NCI-H1694 treated with DMSO at 0.1 percent for 48 hours (cell line): ENCODE data around the gene FHIT.

ENCODE experiments used
- DNase-seq: peaks from one replicate; lab custom pipeline; 2025; lab: John Stamatoyannopoulos, UW

FHIT gene

GRCh38 chr3:60839246-60839645 lies 412.0 kb downstream of the FHIT start:
- no peak for DNase-seq

GRCh38 chr3:60835796-60836195 lies 415.5 kb downstream of the FHIT start:
- no peak for DNase-seq

- no peak for DNase-seq
Observed at GRCh38 chr3:60829058-60829457, 422.2 kb downstream of the FHIT start.

- DNase-seq, result no peak
Observed at GRCh38 chr3:60827666-60828065, 423.6 kb downstream of the FHIT start.

- no peak for DNase-seq
Observed at GRCh38 chr3:60826511-60826910, 424.7 kb downstream of the FHIT start.

- DNase-seq, result no peak
Observed at GRCh38 chr3:60812502-60812901, 438.8 kb downstream of the FHIT start.

- DNase-seq, result no peak
Observed at GRCh38 chr3:60810881-60811280, 440.4 kb downstream of the FHIT start.

- DNase-seq, result no peak
Observed at GRCh38 chr3:60809857-60810610, 441.2 kb downstream of the FHIT start.

GRCh38 chr3:60803216-60804173 lies 447.8 kb downstream of the FHIT start:
- DNase-seq, result no peak

GRCh38 chr3:60801307-60801706 lies 449.9 kb downstream of the FHIT start:
- DNase-seq, result no peak

GRCh38 chr3:60798456-60798855 lies 452.8 kb downstream of the FHIT start:
- DNase-seq, result no peak

GRCh38 chr3:60792249-60792852 lies 458.9 kb downstream of the FHIT start:
- DNase-seq, result no peak

- DNase-seq, result no peak
Observed at GRCh38 chr3:60788185-60788584, 463.1 kb downstream of the FHIT start.

- DNase-seq, result no peak
Observed at GRCh38 chr3:60781935-60782334, 469.3 kb downstream of the FHIT start.

GRCh38 chr3:60779637-60780036 lies 471.6 kb downstream of the FHIT start:
- DNase-seq, result no peak

GRCh38 chr3:60775985-60776384 lies 475.3 kb downstream of the FHIT start:
- DNase-seq, result no peak

GRCh38 chr3:60774617-60775016 lies 476.6 kb downstream of the FHIT start:
- DNase-seq, result no peak

- DNase-seq, result no peak
Observed at GRCh38 chr3:60772584-60772983, 478.7 kb downstream of the FHIT start.

GRCh38 chr3:60771766-60772165 lies 479.5 kb downstream of the FHIT start:
- DNase-seq, result no peak

- DNase-seq, result no peak
Observed at GRCh38 chr3:60770532-60770931, 480.7 kb downstream of the FHIT start.

GRCh38 chr3:60767536-60767935 lies 483.7 kb downstream of the FHIT start:
- no peak for DNase-seq

GRCh38 chr3:60765776-60766175 lies 485.5 kb downstream of the FHIT start:
- no peak for DNase-seq

GRCh38 chr3:60764870-60765269 lies 486.4 kb downstream of the FHIT start:
- no peak for DNase-seq
